GM18520 (cell line): ENCODE measurements around the gene MYEOV.

Experiments used
- ATAC-seq: cut with Tn5 transposase; IDR thresholded peaks from one replicate; pipeline ENCODE4 v1.9.1; 2021; ENCODE audit not compliant: unreplicated experiment

MYEOV gene

GRCh38 chr11:69314555-69314954, 20.6 kb downstream of the MYEOV start:
- no peak for ATAC-seq

- no peak for ATAC-seq
Observed at GRCh38 chr11:69316956-69317355, 23.0 kb downstream of the MYEOV start.

DNA sequence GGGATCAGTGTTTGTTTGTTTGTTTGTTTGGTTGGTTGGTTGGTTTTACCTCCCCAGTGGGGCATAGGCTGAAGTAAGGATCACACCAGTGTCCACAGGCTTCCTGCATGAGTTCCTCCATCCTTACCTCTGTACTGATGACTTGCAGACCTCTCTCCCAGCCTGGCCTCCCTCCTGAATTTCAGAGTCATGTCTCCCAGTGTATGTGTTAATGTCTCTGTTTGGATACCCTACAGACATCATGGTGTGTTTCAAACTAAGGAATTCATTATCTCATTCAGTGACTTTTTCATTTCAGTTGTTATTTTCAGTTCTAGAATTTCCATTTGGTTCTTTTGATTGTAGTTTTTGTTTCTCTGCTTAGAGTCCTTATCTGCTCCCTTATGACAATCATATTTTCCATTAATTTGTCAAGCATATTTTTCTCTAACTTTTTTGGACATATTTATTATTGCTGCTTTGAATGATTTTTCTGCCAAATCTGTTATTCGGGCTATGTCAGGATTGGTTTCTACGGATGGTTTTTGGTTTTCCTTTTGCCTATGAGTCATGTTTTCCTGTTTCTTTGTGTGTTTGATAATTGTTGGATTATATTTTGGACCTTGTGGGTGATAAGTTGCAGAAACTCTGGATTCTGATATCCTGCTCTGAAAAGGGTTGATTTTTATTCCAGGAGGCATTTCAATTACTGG, 23.6 kb downstream of the MYEOV start:
- no peak for ATAC-seq

DNA sequence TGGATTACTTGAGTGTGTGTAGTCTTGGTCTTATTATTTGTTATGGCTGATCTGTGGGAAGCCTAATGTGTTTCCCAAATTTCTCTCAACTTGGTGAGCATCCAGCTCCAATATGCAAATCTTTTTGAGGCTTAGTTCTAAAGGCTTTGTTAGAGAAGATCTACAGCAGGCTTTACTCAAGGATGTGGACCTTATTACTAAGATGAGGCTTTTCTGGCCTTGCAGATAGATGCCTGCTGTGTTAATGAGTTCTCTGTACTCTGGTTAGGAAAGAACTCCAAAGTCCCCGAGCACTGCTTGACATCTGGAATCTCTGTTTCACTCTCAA, 24.1 kb downstream of the MYEOV start:
- ATAC-seq: no peak

DNA sequence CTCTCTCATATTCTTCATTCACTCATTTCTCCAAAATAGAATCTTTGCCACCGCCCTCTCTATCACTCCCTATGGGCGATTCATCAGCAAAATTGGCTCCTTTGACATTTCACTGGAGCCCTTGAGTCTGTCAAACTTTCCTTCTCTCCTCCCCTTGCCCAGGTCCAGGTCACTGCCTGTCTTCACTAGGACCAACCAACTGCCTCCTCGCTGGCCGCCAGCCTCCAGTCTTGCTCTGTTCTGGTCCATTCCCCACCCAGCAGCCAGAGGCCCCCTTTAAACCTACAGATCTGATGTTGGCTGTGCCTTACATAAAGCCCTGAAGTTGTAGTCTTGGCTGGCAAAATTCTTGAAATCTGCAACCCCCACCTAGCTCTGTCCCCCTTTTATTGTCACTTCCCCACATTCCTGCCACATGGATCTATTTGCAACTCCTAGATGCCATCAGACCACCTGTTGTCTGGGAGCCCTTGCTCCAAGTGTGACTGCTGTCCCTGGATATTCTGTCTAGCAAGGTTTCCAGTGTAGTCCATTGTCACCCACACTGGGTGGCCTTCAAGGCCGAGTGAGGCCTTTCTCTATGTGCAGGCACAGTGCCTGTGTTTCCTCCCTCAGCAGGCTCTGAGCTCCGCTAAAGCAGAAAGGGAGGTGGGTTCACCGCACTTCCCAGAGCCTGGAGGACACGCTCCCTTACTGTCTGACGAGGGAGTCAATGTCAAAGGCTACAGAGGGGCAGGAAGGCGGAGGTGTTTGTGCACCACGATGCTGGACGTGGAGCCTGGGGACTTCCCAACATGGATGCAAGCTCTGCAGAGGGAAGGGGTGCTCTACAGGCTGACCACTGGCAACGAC, 25.5 kb downstream of the MYEOV start:
- no peak for ATAC-seq

GRCh38 chr11:69320326-69320725, 26.4 kb downstream of the MYEOV start:
- ATAC-seq: no peak

DNA sequence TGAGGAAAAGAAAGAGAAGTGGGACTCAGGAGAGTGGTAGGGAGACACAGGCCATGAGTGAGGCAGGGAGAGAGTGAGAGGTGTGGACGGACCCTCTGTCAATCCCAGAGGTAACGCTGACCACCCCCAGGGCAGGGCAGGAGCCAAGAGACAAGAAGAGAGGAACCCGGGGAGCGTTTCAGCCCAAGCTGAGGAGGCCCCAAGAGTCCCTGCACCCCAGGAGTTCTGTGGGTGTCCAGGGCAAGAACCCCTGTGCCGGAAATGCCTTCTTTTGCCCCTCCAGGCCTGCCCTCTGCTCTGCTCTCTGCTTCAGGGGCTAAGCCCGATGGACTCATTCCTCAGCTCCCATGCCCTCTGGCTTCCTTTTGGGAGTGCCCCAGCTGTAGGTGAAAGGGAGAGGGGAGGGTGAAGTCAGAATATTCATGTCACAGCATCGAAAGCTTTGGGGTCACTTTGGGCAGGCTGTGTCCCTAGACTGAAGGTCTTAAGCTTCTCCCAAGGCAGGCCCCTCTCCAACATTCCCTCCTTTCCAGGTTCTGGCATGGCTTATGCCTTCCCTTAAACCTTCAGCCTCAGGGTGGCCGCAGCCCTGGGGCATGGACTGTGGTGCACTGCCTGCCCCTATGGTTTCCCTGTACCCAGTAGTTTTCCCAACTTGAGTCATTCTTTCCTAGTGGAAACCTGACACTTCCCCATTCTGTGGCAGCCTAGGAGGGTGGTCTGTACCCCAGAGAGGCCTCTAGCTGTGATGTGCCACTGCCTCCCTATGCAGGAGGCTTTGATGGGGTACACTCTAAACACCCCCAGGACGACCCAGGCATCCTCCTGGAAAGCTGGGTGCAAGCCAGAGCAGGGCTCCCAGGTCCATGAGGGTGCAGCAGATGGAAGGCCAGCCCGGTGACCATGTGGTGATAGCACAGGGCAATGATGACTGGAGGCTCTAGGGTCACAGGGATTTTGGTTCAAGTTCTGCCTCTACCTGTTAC, 27.1 kb downstream of the MYEOV start:
- no peak for ATAC-seq

GRCh38 chr11:69321877-69322361, 28.0 kb downstream of the MYEOV start:
- no peak for ATAC-seq

- ATAC-seq: no peak
Observed at GRCh38 chr11:69325446-69325845, 31.5 kb downstream of the MYEOV start.

DNA sequence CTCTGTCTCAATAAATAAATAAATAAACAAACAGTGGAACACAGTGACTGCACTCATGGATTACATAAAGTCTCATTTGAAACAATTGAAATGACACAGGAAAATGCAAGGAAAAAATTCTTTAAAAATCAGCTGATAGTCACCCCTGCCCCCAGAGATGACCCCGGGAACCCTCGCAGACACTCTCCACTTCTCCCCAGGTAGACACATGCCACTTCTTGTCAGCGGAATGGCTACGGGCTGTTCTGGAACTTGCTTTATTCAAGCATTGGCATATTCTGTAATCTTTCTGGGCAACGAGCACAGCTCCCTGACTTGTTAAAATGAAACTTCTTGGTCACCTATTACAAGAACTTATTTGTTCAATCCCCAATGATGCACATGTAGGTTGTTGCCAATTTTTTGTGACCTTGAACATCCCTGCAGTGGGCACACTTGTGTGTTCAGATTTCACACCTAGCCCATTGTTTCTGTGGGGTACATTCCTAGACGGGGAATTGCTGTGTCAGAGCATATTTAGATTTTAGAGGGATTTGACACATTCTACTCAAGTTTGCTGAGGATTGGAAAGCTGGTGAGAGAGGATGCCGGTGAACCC, 32.8 kb downstream of the MYEOV start:
- no peak for ATAC-seq

DNA sequence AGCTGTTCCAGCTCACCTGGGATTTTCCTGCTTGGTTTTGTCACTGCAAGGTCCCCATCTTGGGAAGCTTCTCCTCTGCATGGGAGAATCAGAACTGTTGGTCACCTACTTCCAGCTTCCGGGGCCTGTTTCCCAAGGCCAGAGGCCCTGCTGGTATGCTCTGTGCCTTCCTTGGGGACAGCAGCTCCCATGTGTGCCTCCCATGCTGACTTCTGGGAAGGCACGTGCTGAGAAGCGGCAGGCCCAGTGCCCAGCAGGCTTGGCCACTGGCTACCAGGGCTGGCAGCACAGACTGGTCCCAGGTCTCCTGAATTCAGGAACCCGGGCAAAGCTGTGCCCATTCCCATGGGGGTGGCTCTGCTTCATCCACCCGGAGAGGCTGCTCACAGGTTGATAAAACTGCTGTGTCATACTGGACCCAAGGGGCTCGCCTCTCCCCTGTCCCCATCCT, 33.8 kb downstream of the MYEOV start:
- ATAC-seq: no peak

DNA sequence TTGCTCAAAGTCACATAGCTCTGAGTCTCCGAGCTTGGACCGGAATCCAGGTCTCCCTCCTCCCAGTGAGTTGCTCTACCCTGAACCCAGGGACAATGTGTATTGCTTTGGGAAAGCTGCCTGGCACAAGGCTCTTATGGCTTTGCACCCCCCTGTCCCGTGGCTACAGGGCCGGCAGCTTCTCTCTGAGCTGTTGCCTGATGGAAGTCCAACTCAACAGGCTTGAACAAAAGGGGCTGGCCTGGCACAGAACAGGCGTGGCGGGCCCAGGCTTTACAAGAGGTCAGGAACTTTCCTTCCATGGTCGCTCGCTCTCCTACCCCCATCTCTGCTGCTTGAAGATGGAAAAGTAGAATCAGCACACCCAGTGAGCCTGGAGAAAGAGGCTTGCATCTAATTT, 34.3 kb downstream of the MYEOV start:
- no peak for ATAC-seq

DNA sequence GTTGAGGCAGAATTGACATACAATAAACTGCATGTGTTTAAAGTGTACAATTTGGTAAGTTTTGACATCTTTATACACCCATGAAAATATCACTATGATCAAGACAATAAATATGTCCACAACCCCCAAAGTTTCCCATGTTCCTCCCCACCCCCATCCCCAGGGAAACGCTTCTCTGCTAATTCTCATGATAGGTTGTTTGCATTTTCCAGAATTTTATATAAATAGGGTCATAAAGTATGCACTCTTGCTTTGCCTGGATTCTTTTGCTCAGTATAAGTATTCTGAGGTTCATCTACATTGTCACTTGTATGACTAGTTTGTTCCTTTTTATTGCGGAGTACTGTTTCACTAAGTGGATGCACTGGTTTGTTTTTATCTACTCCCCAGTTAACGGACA, 35.6 kb downstream of the MYEOV start:
- no peak for ATAC-seq

- ATAC-seq: no peak
Observed at GRCh38 chr11:69330330-69330729, 36.4 kb downstream of the MYEOV start.

GRCh38 chr11:69333149-69333710, 39.3 kb downstream of the MYEOV start:
- no peak for ATAC-seq

GRCh38 chr11:69333879-69334278, 39.9 kb downstream of the MYEOV start:
- no peak for ATAC-seq

GRCh38 chr11:69335007-69335780, 41.2 kb downstream of the MYEOV start:
- no peak for ATAC-seq

- no peak for ATAC-seq
Observed at GRCh38 chr11:69335781-69336405, 41.9 kb downstream of the MYEOV start.

GRCh38 chr11:69337211-69337721, 43.3 kb downstream of the MYEOV start:
- ATAC-seq: no peak
